Amniotic stem cell (primary cell): ENCODE results near the gene UFD1.

ENCODE experiments used
- DNase-seq: peaks from one replicate; lab custom pipeline; 2025; lab: John Stamatoyannopoulos, UW

Gene UFD1

DNA sequence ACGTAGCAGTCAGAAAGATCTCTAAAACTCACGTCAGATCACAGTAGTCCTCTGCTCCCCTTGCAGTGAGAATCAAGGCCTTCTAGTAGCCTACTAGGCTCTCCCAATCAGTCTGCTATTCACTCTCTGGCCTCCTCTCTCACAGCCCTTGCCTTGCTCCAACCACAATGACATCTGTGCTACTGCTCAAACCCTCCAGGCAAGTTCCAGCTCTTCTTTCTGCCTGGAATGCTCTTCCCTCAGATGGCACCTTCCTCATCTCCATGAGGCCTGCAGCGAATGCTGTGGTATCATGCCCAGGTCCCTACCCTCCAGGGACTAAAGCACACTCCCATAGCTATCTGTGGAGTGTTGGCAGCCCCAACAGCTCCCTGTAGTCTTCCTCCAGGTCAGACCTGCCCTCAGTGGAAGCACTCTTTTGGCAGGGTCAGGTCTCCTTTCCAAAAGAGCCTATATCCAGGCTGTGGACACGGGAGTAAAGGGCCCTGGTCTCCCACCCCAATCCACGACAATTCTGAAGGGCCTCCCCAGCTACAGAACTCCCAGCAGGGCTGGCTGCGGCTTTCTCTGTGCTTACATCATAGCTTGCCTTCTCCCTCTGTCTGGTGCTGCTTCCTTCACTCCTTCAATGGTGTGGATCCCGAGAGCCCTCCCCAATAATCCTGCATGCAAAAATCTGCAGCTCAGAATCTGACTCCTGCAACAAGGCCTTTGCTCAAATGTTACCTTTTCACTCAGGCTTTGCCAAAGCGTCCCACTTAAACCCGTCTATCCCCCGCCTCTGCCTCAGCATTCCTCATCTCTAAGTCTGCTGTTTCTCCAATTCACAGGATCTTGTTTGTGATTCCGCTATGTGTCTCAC lies 56.3 kb downstream of the UFD1 start:
- no peak for DNase-seq

- DNase-seq, result no peak
Measured at GRCh38 chr22:19420321-19420720, 58.7 kb downstream of the UFD1 start.

- no peak for DNase-seq
Measured at GRCh38 chr22:19419464-19420178, 59.4 kb downstream of the UFD1 start.

DNA sequence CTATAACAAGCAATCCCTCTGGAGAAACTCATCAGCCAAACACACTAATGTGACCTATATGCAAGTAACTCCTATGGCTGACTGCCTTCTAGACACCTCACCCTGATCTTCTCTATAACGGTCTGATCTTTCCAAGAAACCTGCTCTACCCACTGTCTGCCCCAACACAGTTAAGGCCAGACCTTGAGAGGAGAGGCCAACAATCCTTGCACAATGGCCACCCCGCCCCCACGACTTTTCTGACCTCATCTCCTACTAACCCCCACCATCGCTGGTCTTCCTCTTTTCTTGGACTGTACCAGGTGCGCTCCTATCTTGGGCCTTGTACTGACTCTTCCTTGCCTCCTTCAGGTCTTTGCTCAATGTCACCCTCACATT lies 59.9 kb downstream of the UFD1 start:
- DNase-seq, result no peak

GRCh38 chr22:19412923-19413322 lies 66.1 kb downstream of the UFD1 start:
- DNase-seq, result no peak

DNA sequence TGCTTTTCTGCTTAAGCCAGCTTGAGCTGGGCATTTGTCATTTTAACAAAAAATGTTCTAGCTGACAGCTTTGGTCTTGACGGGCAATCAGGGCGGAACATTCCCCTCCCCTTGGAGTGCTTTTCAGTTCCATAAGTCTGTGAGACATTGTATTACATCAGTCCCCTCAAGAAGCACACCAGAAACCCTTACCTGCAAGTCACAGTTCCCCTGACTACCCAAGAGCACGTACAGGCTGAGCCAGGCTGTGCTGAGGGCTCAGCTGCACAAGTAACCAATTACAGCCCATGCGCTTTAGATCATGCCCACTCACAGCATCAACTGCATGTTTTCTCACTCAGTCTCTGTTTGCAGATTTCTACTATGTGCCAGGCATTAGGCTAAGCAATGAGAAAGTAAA lies 66.5 kb downstream of the UFD1 start:
- no peak for DNase-seq

GRCh38 chr22:19411690-19412045 lies 67.3 kb downstream of the UFD1 start:
- DNase-seq, result no peak

GRCh38 chr22:19410941-19411689 lies 67.9 kb downstream of the UFD1 start:
- DNase-seq, result no peak

- no peak for DNase-seq
Measured at GRCh38 chr22:19407649-19408606, 71.1 kb downstream of the UFD1 start.

- no peak for DNase-seq
Measured at GRCh38 chr22:19406846-19407245, 72.1 kb downstream of the UFD1 start.

- no peak for DNase-seq
Measured at GRCh38 chr22:19406281-19406811, 72.6 kb downstream of the UFD1 start.

GRCh38 chr22:19405652-19406051 lies 73.3 kb downstream of the UFD1 start:
- DNase-seq, result no peak

GRCh38 chr22:19405133-19405532 lies 73.9 kb downstream of the UFD1 start:
- DNase-seq, result no peak

DNA sequence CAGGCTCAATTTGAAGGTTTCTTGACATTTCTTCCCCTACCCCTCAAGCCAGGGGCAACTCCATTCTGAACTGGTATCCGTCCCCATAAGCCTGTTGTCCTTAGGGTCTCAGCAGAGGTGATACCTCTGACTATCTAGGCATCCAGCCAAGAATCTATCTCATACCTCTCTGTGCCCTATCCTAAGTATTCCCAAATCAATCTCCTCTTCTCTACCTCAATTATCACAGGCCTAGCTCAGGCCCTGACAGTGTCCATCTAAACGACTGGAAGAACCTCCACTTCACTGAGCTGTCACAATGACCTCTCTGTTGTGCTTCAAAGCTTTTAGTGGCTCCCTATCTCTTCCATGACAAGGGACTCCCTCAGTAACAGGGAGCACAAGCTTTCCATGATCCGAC lies 74.3 kb downstream of the UFD1 start:
- no peak for DNase-seq

DNA sequence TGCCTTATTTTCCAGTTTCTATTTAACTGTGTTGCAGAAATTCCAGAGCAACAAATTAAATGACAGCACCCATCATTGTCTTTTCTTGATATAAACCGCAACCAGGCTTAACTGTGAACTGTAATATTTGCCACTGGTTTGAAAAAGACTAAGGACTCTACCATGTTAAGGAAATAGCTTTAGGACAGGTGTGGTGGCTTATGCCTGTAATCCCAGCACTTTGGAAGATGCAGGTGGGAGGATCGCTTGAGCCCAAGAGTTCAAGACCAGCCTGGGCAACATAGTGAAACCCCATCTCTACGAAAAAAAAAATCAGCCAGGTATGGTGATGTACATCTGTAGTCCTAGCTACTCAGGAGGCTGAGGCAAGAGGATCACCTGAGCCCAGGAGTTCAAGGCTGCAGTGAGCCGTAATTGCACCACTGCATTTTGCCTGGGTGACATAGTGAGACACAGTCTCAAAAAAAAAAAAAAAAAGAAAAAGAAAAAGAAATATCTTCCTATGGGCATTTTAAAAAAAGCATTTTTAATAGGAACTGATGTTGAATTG lies 76.3 kb downstream of the UFD1 start:
- no peak for DNase-seq

DNA sequence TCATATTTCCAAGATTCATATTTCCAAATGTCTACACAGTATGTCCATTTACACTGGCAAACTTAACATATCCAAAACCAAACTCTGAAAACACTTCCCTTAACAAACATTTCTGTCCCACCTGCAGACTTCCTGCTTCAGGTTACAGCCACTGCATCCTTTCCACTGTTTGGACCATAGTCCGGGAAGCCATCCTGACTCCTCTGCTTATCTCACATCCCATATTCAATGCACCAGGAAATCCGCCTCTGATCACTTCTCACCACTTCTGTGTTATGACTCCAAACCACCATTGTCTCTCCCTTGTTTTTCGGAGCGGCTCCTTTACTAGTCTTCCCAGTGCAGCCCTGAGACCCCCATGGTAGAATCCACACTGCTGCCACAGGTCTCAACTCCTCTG lies 77.5 kb downstream of the UFD1 start:
- no peak for DNase-seq

DNA sequence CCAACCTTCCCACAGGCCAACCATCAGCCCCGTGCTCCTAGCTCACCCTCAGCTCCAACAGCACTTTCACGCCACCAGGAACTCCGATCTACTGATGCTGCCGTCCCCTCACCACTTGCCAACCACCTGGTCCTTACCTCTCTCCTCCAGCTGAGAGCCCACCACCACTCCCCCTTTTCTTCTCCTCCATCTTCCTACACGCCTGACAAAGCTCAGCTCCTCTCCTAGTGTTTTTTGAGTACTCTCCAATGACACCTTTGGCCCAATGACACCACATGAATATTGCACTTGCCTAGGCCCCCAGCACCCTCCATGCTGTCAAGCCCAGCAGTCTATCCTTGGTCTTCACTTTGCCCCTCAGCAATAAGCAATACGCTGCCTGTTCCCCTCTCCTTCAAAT lies 78.1 kb downstream of the UFD1 start:
- no peak for DNase-seq
